ENCODE data around the gene ADTRP.

Gene ADTRP

GRCh38 chr6:11815231-11815630, 36.6 kb upstream of the ADTRP start:
- TF ChIP-seq CTCF (conservative IDR thresholded peaks at IDR 0.05), result no peak
- TF ChIP-seq ZFX (IDR thresholded peaks at IDR 0.05), result no peak

GRCh38 chr6:11814819-11815218, 36.2 kb upstream of the ADTRP start:
- TF ChIP-seq CTCF (conservative IDR thresholded peaks at IDR 0.05), result no peak
- no peak for TF ChIP-seq ZFX (IDR thresholded peaks at IDR 0.05)
- no peak overlapping the region for H3K27ac ChIP-seq

More at GRCh38 chr6:11815231-11815630, 36.6 kb upstream of the ADTRP start:
- H3K27ac ChIP-seq, result no peak overlapping the region

GRCh38 chr6:11814106-11814505, 35.5 kb upstream of the ADTRP start:
- H3K27ac ChIP-seq, result no peak overlapping the region
- TF ChIP-seq CTCF (conservative IDR thresholded peaks at IDR 0.05), result no peak
- TF ChIP-seq ZFX (IDR thresholded peaks at IDR 0.05), result no peak

- no peak overlapping the region for H3K27ac ChIP-seq
- TF ChIP-seq ZFX (IDR thresholded peaks at IDR 0.05), result no peak
- no peak for TF ChIP-seq CTCF (conservative IDR thresholded peaks at IDR 0.05)
Observed at GRCh38 chr6:11813606-11814005, 35.0 kb upstream of the ADTRP start.

GRCh38 chr6:11812951-11813350, 34.3 kb upstream of the ADTRP start:
- H3K27ac ChIP-seq, result no peak overlapping the region
- TF ChIP-seq ZFX (IDR thresholded peaks at IDR 0.05) (no peak), CTCF (conservative IDR thresholded peaks at IDR 0.05) (no peak)

GRCh38 chr6:11812439-11812838, 33.8 kb upstream of the ADTRP start:
- H3K27ac ChIP-seq, result no peak overlapping the region
- TF ChIP-seq ZFX (IDR thresholded peaks at IDR 0.05) (no peak), CTCF (conservative IDR thresholded peaks at IDR 0.05) (no peak)

GRCh38 chr6:11811644-11812264, 33.2 kb upstream of the ADTRP start:
- TF ChIP-seq ZFX (IDR thresholded peaks at IDR 0.05), result no peak
- TF ChIP-seq CTCF (conservative IDR thresholded peaks at IDR 0.05), result no peak
- no peak overlapping the region for H3K27ac ChIP-seq
